HepG2 (cell line): ENCODE measurements around the gene OAT.

Experiments
- CREB1 ChIP-seq, 2 experiments: fragments of 450-650 bp in 1 of 2; IDR thresholded peaks; 2 replicates each; pipeline ENCODE4 v1.6.1; 2016 to 2017; ENCODE audit warnings: control low read depth in 1 of 2, mild to moderate bottlenecking in 1 of 2, missing compliant biosample characterization in 1 of 2, missing genetic modification characterization in 1 of 2
- CTCF ChIP-seq: sonication (generic); formaldehyde crosslinking; IDR thresholded peaks from 2 replicates; pipeline ENCODE4 v1.5.0; 2020; ENCODE audit warnings: mild to moderate bottlenecking, missing genetic modification reagents, moderate library complexity
- DNMT1 ChIP-seq: sonication (generic); formaldehyde crosslinking; IDR thresholded peaks from 2 replicates; pipeline ENCODE4 v1.5.1; 2020; ENCODE audit warnings: mild to moderate bottlenecking, missing genetic modification reagents
- FOXP4 ChIP-seq: sonication (generic); formaldehyde crosslinking; IDR thresholded peaks from 2 replicates; pipeline ENCODE4 v1.4.0; 2020; ENCODE audit warnings: missing genetic modification reagents
- GRHL1 ChIP-seq: sonication (generic); formaldehyde crosslinking; conservative IDR thresholded peaks from 2 replicates; pipeline ENCODE4 v1.8.0; 2022; ENCODE audit warnings: missing genetic modification reagents
- KLF6 ChIP-seq: IDR thresholded peaks from 2 replicates; pipeline ENCODE4 v1.8.0; 2016; ENCODE audit warnings: missing biosample characterization, missing genetic modification reagents
- SMC3 ChIP-seq: IDR thresholded peaks from 2 replicates; pipeline ENCODE4 v1.6.1; 2011; ENCODE audit warnings: low read length, improper control_type of control experiment
- ZBTB4 ChIP-seq: sonication (generic); formaldehyde crosslinking; IDR thresholded peaks from 2 replicates; pipeline ENCODE4 v1.4.0; 2020; ENCODE audit warnings: missing genetic modification reagents, mild to moderate bottlenecking, borderline replicate concordance
- ZNF496 ChIP-seq: sonication (generic); formaldehyde crosslinking; IDR thresholded peaks from 2 replicates; pipeline ENCODE4 v1.8.1; 2023; ENCODE audit warnings: mild to moderate bottlenecking, moderate library complexity, missing genetic modification reagents; ENCODE audit not compliant: insufficient replicate concordance
- ZNF7 ChIP-seq: IDR thresholded peaks from 2 replicates; pipeline ENCODE4 v1.6.1; 2016; ENCODE audit warnings: missing biosample characterization, missing genetic modification reagents
- TF ChIP-seq, protein P1 (sequence below): sonication (generic); formaldehyde crosslinking; conservative IDR thresholded peaks from 2 replicates; pipeline ENCODE4 v1.4.0; 2020; ENCODE audit warnings: missing genetic modification reagents

- no peak for TF ChIP-seq FOXP4 (CRISPR knock-in tag)
- no peak for TF ChIP-seq ZNF7 (CRISPR knock-in tag)
- TF ChIP-seq ZNF496 (CRISPR knock-in tag), result no peak
- TF ChIP-seq DNMT1 (CRISPR knock-in tag), result no peak
- no peak for TF ChIP-seq CTCF (CRISPR knock-in tag)
- no peak for TF ChIP-seq KLF6 (CRISPR knock-in tag)
- TF ChIP-seq GRHL1 (CRISPR knock-in tag), result no peak
- no peak for TF ChIP-seq ZBTB4 (CRISPR knock-in tag)
- TF ChIP-seq SMC3, result no peak
- TF ChIP-seq, protein P1, sequence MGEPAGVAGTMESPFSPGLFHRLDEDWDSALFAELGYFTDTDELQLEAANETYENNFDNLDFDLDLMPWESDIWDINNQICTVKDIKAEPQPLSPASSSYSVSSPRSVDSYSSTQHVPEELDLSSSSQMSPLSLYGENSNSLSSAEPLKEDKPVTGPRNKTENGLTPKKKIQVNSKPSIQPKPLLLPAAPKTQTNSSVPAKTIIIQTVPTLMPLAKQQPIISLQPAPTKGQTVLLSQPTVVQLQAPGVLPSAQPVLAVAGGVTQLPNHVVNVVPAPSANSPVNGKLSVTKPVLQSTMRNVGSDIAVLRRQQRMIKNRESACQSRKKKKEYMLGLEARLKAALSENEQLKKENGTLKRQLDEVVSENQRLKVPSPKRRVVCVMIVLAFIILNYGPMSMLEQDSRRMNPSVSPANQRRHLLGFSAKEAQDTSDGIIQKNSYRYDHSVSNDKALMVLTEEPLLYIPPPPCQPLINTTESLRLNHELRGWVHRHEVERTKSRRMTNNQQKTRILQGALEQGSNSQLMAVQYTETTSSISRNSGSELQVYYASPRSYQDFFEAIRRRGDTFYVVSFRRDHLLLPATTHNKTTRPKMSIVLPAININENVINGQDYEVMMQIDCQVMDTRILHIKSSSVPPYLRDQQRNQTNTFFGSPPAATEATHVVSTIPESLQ (CRISPR knock-in tag), result no peak
- TF ChIP-seq CREB1 (IDR thresholded peaks at IDR 0.05), result no peak
- no peak for TF ChIP-seq CREB1 (CRISPR knock-in tag; IDR thresholded peaks at IDR 0.05)
These were observed 70.8 kb downstream of the OAT start for GRCh38 chr10:124347956-124348355.
